ENCODE results near the gene IL13.
"Not testable (repeated sequence)": the region's sequence is repeated elsewhere in the genome, so short reads cannot be mapped to it uniquely, and the experiment has no call there.

Gene IL13

GRCh38 chr5:132688536-132689339, 30.8 kb downstream of the IL13 start:
- no peak for DNase-seq (ENCODE audit: low read depth)

DNA sequence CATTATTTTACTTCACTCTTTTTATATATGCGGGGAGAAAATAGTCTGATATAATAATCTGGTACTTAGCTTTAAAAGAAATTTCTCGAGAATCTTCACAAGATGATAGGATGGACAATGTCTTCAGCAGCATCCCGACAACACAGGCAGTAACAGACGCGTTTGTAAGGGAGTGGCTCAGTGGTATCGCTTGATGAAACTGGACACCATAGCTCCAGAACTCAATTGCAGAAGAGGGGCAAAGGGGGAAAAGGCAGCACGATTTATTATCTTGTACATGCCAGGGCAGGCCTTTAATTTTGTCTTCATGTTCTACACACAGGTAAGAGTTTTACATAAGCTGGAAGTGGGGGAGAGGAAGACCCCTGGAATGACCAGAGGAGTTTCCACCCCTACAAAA, 31.5 kb downstream of the IL13 start:
- no peak for DNase-seq (ENCODE audit: low read depth)

DNA sequence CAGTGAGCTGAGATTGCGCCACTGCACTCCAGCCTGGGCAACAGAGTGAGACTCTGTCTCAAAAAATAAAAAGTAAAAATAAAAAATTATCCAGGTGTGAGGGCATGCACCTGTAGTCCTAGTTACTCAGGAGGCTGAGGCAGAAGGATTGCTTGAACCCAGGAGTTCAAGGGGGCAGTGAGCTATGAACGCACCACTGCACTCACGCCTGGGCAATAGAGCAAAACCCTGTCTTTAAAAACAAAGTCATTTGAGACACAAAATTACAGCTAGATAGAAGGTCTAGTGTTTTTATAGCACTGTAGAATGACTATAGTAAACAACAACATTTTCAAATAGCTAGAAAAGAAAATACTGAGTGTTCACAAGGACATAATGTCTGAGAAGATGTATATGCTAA, 32.2 kb downstream of the IL13 start:
- DNase-seq (ENCODE audit: low read depth) = no peak

DNA sequence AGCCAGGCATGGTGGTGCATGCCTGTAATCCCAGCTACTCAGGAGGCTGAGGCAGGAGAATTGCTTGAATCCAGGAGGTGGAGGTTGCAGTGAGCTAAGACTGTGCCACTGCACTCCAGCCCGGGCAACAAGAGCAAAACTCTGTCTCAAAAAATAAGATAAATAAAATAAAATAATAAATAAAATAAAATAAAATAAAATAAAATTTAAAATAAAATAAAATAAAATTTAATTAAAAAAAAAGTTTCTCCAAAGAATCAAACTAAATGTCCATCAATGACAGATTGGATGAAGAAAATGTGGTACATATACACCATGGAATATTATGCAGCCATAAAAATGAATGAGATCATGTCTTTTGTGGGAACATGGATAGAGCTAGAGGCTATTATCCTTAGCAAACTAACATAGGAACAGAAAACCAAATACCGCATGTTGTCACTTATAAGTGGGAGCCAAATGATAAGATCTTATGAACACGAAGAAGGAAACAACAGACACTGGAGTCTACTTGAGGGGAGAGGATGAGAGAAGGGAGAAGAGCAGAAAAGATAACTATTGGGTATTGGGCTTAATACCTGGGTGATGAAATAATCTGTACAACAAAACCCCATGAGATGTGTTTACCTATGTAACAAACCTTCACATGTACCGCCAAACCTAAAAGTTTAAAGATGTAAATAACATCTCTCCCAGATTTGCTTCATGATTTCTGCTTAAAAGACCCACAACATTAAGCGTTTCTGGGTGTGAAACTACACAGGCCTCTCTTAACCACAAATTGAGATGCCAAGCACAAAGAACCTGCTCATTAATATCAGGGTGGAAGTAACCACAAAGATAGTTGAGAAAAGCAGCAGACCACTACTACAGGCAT, 34.0 kb downstream of the IL13 start:
- not testable (repeated sequence) for DNase-seq (ENCODE audit: low read depth)

DNA sequence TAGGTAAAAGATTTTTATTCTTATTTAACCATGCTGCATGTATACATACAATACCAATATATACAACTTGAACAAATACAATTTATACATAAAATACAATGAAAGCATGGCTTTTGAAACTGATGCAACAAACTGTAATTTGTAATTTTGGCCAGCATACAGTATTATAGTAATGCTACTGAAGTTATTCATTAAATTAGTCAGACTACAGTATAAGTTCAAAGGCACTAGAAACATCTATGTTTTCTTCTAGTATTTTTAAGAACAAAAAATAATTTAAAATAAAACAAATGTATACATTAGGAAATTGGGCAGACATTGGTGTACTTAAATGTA, 34.6 kb downstream of the IL13 start:
- peak; percentile 38 for DNase-seq (ENCODE audit: low read depth)

- DNase-seq (ENCODE audit: low read depth) = no peak
Observed at GRCh38 chr5:132695956-132696355, 38.0 kb downstream of the IL13 start.

DNA sequence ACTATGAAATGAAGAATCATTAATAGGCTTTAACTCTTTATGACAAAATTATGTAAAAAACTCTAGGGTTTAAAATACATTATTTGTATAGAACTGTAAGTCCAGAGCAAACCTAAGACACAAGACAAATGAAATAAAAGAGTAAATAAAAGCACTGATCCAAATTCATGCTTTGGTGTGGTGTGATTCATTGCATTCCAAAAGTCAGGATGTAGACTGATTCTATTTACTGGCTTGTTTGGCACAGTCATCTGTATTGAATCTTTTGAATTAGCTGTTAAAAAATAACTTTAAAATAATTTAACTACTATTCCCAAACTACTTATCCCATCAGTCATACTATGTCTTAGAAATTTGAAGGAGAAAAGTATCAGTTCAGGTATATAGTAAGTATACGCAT, 46.9 kb downstream of the IL13 start:
- DNase-seq (ENCODE audit: low read depth) = no peak

DNA sequence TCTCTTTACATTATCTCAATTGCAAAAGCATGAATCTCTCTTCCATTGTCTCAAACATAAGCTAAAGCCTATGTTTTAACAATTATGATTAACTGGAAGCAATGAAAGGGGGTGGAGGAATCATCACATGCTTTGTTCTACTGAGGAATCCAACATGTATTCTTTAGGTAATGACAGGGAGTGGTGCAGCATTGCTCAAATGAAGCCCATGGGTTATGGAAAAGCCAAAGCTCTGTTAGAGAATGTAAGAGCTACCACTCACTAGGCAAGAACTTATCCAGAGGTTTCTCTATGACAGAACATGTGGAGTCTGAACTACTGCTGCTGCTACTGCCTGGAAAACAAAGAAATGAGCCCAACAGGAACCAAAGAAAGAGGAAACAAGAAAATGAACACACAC, 50.7 kb downstream of the IL13 start:
- no peak for DNase-seq (ENCODE audit: low read depth)

Measured in fibroblast of the conjunctiva (primary cell).